Transverse colon (tissue), 4 donors: Measurements from ENCODE around the gene AADAC. TPM values are rescaled to one million over a fixed set of nuclear protein-coding genes. Genes with fewer than 3 reads are reported as not detected.

Source experiments
- DNase-seq: peaks from one replicate; pipeline ENCODE4 v3.0.0-alpha.2; 2019
- H3K27ac ChIP-seq, 4 donors: fragments of 200-600 bp; sonication (generic); 2 replicates each; pipeline ENCODE4 v1.5.1; 2016 to 2018; ENCODE audit warnings: inconsistent platforms in 4 of 4
- H3K27me3 ChIP-seq: fragments of 200-600 bp; sonication (generic); 2 replicates; pipeline ENCODE4 v1.5.1; 2017; ENCODE audit warnings: inconsistent platforms
- H3K36me3 ChIP-seq, 4 donors: fragments of 200-600 bp; sonication (generic); 2 replicates each; pipeline ENCODE4 v1.5.1; 2017 to 2019; ENCODE audit warnings: inconsistent platforms in 4 of 4
- H3K4me1 ChIP-seq, 4 donors: fragments of 200-600 bp; sonication (generic); 2 replicates each; pipeline ENCODE4 v1.5.1; 2017 to 2020; ENCODE audit warnings: inconsistent platforms in 4 of 4
- H3K4me3 ChIP-seq, 4 donors: fragments of 200-600 bp; sonication (generic); 1 replicate in 1 of 4; 2 replicates in 3 of 4; pipeline versions ENCODE4 v1.5.1 to v1.6.1; 2017 to 2019; ENCODE audit warnings: inconsistent platforms in 4 of 4
- H3K9me3 ChIP-seq, 2 donors: fragments of 200-600 bp; sonication (generic); 2 replicates each; pipeline ENCODE4 v1.5.1; 2017 to 2019; ENCODE audit warnings: inconsistent platforms in 2 of 2
- CTCF ChIP-seq, 5 experiments: fragments of 200-600 bp in 3 of 5; fragments of 450-650 bp in 2 of 5; sonication (generic) in 3 of 5; IDR thresholded peaks; 1 replicate in 2 of 5; 2 replicates in 3 of 5; pipeline ENCODE4 v1.5.1; 2016 to 2017; ENCODE audit warnings: antibody characterized with exemption in 5 of 5, inconsistent platforms in 3 of 5, mild to moderate bottlenecking in 2 of 5, moderate library complexity in 1 of 5
- EP300 ChIP-seq: sonication (generic); formaldehyde crosslinking; IDR thresholded peaks from one replicate; pipeline ENCODE4 v1.6.1; 2017; ENCODE audit warnings: antibody characterized with exemption, low read depth
- POLR2A ChIP-seq: fragments of 450-650 bp; IDR thresholded peaks from one replicate; pipeline ENCODE4 v1.6.1; 2016; ENCODE audit warnings: antibody characterized with exemption, mild to moderate bottlenecking, moderate library complexity
- POLR2AphosphoS5 ChIP-seq, 3 donors: sonication (generic); formaldehyde crosslinking; IDR thresholded peaks; one replicate each; pipeline ENCODE4 v1.6.1; 2016; ENCODE audit warnings: antibody characterized with exemption in 3 of 3
- WGBS, 2 donors: methylation state at CpG; one replicate each; pipeline ENCODE4 v1.1.5; 2018; ENCODE audit warnings: low coverage in 1 of 2; 5-methylcytosine and 5-hydroxymethylcytosine counted together
- in situ Hi-C, 4 donors: fragments of 200-750 bp; cut with MboI; loops; one replicate each; pipeline versions ENCODE4 v1.15.0 to v1.15.1; 2017; ENCODE audit warnings: low sequenced_read_pairs in 3 of 4, low pct_ligation_motif_present in 1 of 4, low pct_unique_long_range_greater_than_20kb in 1 of 4
- intact Hi-C: fragments of 100-400 bp; cut with DNase I; formaldehyde crosslinking; loops from one replicate; pipeline ENCODE4 v1.15.1; 2023; ENCODE audit warnings: low total_unique reads
- total RNA-seq, 4 donors: library from RNA; depleted of rRNA; stranded (reverse); fragments of >200 nt; gene quantifications; one replicate each; pipeline ENCODE4 v1.1.0, GENCODE V29; 2016

AADAC gene
- total RNA-seq, 4 donors from 2014 or later = 0.95 TPM; not detected in 3

- peaks cover 0 to 38% (median 2%) of the 10 kb centered on the region in 4 donors for H3K4me1 ChIP-seq
- no peak for DNase-seq
- in situ Hi-C loops (no loop called here), intact Hi-C loops (no loop called here)
- 32 to 42% methylated on average over 3 of the region's 3 CpGs for WGBS, 2 donors
- H3K9me3 ChIP-seq = no peaks in the 10 kb centered on the region
- TF ChIP-seq POLR2AphosphoS5 (IDR thresholded peaks at IDR 0.05) = no peak
- TF ChIP-seq CTCF (IDR thresholded peaks at IDR 0.05) = no peak
- TF ChIP-seq POLR2A = no peak
- TF ChIP-seq EP300 = no peak
- H3K36me3 ChIP-seq = no peaks in the 10 kb centered on the region
- H3K4me3 ChIP-seq = no peak overlapping the region
- H3K27me3 ChIP-seq = no peaks in the 10 kb centered on the region
- peak overlapping the region in 3 of 4 donors; percentile 11 to 37 (median 22) for H3K27ac ChIP-seq
Measured at GRCh38 chr3:151875759-151876158, 61.8 kb downstream of the AADAC start.

DNA sequence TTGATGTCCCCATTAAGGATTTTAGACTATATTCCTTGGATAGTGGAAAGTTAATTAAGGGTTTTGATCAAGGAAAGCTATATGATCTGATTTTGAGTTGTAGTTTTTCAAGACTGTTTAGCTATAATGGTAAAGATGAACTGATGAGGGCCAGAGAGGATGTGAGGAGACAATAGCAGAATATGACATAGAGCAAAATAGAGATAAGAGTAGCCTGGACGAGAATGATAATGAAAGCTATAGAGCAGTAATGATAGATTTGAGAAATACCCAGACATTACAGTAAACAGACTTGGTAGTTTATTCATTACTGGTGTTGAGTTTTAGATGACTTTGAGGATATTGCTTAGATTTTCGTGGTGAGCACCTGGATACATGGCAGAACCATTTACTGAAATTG is 63.4 kb downstream of the AADAC start:
- no peaks in the 10 kb centered on the region for H3K27me3 ChIP-seq
- H3K27ac ChIP-seq = no peak overlapping the region
- WGBS, 2 donors = 76 to 85% methylated on average over 2 of the region's 2 CpGs
- H3K4me3 ChIP-seq = no peak overlapping the region
- TF ChIP-seq POLR2A (no peak), EP300 (no peak), CTCF (IDR thresholded peaks at IDR 0.05) (no peak), POLR2AphosphoS5 (IDR thresholded peaks at IDR 0.05) (no peak)
- H3K36me3 ChIP-seq = no peaks in the 10 kb centered on the region
- intact Hi-C loops (no loop called here), in situ Hi-C loops (no loop called here)
- peaks cover 0 to 33% (median 2%) of the 10 kb centered on the region in 4 donors for H3K4me1 ChIP-seq
- H3K9me3 ChIP-seq = no peaks in the 10 kb centered on the region
- no peak for DNase-seq

Other genes starting within 250 kb of the AADAC start
- not detected for gene AADACL2, start 80.2 kb upstream of the AADAC start, total RNA-seq
- gene SUCNR1, start 59.5 kb downstream of the AADAC start, total RNA-seq = under 1 TPM in 2 of 4 donors, not detected in 2; 0.14 to 0.48 TPM